K562 (cell line): ENCODE results near the gene ZNF620. TPM values are rescaled to one million over a fixed set of nuclear protein-coding genes. Genes with fewer than 3 reads are reported as not detected.

Experiments used
- ARID2 ChIP-seq: fragments of 450-650 bp; IDR thresholded peaks from 2 replicates; pipeline ENCODE4 v1.6.1; 2017; ENCODE audit warnings: antibody characterized with exemption, mild to moderate bottlenecking
- NFE2 ChIP-seq: IDR thresholded peaks from 2 replicates; pipeline ENCODE4 v1.6.1; 2014; ENCODE audit warnings: antibody characterized with exemption, low read depth
- NR1H2 ChIP-seq: sonication (generic); formaldehyde crosslinking; IDR thresholded peaks from 2 replicates; pipeline ENCODE4 v1.4.0; 2020; ENCODE audit warnings: mild to moderate bottlenecking, missing genetic modification reagents
- SIRT6 ChIP-seq: IDR thresholded peaks from one replicate; pipeline ENCODE4 v1.6.1; 2012; ENCODE audit warnings: low read depth, mild to moderate bottlenecking, control low read depth, inconsistent platforms, low read length, moderate library complexity
- ZFPM2 ChIP-seq: fragments of 250-450 bp; sonication (Bioruptor Pico); IDR thresholded peaks from 2 replicates; pipeline ENCODE4 v1.5.1; 2022; ENCODE audit warnings: mild to moderate bottlenecking
- ZNF24 ChIP-seq: fragments of 450-650 bp; IDR thresholded peaks from 2 replicates; pipeline ENCODE4 v1.6.1; 2016
- ZNF436 ChIP-seq: fragments of 250-450, 450-650 bp; sonication (Bioruptor Pico); formaldehyde crosslinking; IDR thresholded peaks from 2 replicates; pipeline ENCODE4 v1.7.0; 2020; ENCODE audit warnings: mild to moderate bottlenecking
- polyA plus RNA-seq, 8 experiments: library from polyadenylated mRNA; depleted of rRNA in 4 of 8; stranded (reverse) in 5 of 8; unstranded in 3 of 8; fragments of >200 nt; fragmentation: Nextera tagmentation in 2 of 8; fragmentation: Illumina TruSeq in 1 of 8; extraction: Ambion mirVana in 2 of 8; extraction: Trizol in 1 of 8; gene quantifications; 2 replicates each; pipeline versions ENCODE4 v1.2.1 to v1.2.3, GENCODE V29; 2011 to 2014; ENCODE audit warnings: inconsistent platforms in 1 of 8, missing spikeins in 1 of 8
- total RNA-seq, 7 experiments: library from RNA; depleted of rRNA in 6 of 7; stranded (reverse); fragments of >200 nt in 6 of 7; fragmentation: Illumina TruSeq in 2 of 7; extraction: Trizol in 2 of 7; gene quantifications; 2 replicates each; pipeline versions ENCODE4 v1.2.1 to v1.2.3, GENCODE V29; 2011 to 2021; ENCODE audit warnings: low replicate concordance in 1 of 7
- TF ChIP-seq, protein P1 (sequence below): fragments of 200-600 bp; sonication (generic); IDR thresholded peaks from one replicate; pipeline ENCODE4 v1.6.1; 2012; ENCODE audit warnings: mild to moderate bottlenecking, low read depth, low read length, inconsistent platforms
- TF ChIP-seq, protein P2 (sequence below): fragments of 250-450 bp; sonication (Bioruptor Pico); IDR thresholded peaks from 2 replicates; pipeline ENCODE4 v1.5.0; 2022; ENCODE audit warnings: mild to moderate bottlenecking
- TF ChIP-seq, protein P3 (sequence below), 2 experiments: IDR thresholded peaks; 2 replicates each; pipeline ENCODE4 v1.6.1; 2012; ENCODE audit warnings: improper control_type of control experiment in 2 of 2, low read depth in 2 of 2, low read length in 2 of 2, borderline replicate concordance in 1 of 2

Gene ZNF620
- total and polyA plus RNA-seq, 9 of the 15 experiments (the other 6 are each of a cell fraction or from before 2014, with no cell fraction given) = 1.2 to 5.5 (median 3.3) TPM

DNA sequence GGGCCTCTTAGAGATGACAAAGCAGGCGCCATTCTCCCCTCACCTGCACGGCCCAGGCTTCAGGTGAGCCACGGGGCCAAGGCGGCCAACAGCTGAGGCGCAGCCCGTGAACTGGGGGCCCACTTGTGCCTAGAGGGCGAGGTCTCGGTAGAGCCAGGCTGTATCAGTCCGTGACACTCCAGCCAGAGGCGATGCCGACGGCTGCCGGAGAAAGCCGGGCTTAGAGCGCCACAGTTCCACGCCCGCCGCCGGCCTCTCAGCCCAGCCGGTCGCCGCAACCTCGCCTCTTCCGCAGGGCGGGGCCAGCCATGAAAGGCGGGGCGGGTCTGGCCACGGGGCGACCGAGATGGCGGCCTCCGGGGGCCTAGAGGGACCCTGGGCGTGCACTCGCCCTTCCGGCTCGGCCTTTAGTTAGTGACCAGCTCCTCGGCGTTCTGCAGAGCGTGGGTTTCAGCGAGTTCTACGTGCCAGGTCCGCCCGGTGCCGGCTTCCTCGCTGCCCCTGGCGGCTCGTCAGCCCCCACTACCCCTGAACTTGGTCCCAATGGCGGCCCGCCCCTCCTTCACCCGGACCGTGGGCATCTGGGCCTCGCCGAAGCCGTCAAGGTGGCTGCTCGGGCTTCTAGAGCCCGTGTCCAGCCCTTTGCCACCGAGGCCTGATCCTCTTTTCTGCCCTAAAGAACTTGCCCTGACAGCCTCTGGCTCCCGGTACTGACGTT, 18.9 kb downstream of the ZNF620 start, which contains the start of gene ZNF621 (continued):
- TF ChIP-seq, protein P1, sequence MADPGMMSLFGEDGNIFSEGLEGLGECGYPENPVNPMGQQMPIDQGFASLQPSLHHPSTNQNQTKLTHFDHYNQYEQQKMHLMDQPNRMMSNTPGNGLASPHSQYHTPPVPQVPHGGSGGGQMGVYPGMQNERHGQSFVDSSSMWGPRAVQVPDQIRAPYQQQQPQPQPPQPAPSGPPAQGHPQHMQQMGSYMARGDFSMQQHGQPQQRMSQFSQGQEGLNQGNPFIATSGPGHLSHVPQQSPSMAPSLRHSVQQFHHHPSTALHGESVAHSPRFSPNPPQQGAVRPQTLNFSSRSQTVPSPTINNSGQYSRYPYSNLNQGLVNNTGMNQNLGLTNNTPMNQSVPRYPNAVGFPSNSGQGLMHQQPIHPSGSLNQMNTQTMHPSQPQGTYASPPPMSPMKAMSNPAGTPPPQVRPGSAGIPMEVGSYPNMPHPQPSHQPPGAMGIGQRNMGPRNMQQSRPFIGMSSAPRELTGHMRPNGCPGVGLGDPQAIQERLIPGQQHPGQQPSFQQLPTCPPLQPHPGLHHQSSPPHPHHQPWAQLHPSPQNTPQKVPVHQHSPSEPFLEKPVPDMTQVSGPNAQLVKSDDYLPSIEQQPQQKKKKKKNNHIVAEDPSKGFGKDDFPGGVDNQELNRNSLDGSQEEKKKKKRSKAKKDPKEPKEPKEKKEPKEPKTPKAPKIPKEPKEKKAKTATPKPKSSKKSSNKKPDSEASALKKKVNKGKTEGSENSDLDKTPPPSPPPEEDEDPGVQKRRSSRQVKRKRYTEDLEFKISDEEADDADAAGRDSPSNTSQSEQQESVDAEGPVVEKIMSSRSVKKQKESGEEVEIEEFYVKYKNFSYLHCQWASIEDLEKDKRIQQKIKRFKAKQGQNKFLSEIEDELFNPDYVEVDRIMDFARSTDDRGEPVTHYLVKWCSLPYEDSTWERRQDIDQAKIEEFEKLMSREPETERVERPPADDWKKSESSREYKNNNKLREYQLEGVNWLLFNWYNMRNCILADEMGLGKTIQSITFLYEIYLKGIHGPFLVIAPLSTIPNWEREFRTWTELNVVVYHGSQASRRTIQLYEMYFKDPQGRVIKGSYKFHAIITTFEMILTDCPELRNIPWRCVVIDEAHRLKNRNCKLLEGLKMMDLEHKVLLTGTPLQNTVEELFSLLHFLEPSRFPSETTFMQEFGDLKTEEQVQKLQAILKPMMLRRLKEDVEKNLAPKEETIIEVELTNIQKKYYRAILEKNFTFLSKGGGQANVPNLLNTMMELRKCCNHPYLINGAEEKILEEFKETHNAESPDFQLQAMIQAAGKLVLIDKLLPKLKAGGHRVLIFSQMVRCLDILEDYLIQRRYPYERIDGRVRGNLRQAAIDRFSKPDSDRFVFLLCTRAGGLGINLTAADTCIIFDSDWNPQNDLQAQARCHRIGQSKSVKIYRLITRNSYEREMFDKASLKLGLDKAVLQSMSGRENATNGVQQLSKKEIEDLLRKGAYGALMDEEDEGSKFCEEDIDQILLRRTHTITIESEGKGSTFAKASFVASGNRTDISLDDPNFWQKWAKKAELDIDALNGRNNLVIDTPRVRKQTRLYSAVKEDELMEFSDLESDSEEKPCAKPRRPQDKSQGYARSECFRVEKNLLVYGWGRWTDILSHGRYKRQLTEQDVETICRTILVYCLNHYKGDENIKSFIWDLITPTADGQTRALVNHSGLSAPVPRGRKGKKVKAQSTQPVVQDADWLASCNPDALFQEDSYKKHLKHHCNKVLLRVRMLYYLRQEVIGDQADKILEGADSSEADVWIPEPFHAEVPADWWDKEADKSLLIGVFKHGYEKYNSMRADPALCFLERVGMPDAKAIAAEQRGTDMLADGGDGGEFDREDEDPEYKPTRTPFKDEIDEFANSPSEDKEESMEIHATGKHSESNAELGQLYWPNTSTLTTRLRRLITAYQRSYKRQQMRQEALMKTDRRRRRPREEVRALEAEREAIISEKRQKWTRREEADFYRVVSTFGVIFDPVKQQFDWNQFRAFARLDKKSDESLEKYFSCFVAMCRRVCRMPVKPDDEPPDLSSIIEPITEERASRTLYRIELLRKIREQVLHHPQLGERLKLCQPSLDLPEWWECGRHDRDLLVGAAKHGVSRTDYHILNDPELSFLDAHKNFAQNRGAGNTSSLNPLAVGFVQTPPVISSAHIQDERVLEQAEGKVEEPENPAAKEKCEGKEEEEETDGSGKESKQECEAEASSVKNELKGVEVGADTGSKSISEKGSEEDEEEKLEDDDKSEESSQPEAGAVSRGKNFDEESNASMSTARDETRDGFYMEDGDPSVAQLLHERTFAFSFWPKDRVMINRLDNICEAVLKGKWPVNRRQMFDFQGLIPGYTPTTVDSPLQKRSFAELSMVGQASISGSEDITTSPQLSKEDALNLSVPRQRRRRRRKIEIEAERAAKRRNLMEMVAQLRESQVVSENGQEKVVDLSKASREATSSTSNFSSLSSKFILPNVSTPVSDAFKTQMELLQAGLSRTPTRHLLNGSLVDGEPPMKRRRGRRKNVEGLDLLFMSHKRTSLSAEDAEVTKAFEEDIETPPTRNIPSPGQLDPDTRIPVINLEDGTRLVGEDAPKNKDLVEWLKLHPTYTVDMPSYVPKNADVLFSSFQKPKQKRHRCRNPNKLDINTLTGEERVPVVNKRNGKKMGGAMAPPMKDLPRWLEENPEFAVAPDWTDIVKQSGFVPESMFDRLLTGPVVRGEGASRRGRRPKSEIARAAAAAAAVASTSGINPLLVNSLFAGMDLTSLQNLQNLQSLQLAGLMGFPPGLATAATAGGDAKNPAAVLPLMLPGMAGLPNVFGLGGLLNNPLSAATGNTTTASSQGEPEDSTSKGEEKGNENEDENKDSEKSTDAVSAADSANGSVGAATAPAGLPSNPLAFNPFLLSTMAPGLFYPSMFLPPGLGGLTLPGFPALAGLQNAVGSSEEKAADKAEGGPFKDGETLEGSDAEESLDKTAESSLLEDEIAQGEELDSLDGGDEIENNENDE = no peak
- 0 out of 2 replicates have a peak, but pooled peaks have one; percentile 51 for TF ChIP-seq ZNF24
- no peak for TF ChIP-seq ARID2
- TF ChIP-seq ZFPM2 (CRISPR knock-in tag) = no peak
- no peak for TF ChIP-seq ZNF436
- 0 out of 2 replicates have a peak, but pooled peaks have one; percentile 1 for TF ChIP-seq NFE2
- TF ChIP-seq, protein P2, sequence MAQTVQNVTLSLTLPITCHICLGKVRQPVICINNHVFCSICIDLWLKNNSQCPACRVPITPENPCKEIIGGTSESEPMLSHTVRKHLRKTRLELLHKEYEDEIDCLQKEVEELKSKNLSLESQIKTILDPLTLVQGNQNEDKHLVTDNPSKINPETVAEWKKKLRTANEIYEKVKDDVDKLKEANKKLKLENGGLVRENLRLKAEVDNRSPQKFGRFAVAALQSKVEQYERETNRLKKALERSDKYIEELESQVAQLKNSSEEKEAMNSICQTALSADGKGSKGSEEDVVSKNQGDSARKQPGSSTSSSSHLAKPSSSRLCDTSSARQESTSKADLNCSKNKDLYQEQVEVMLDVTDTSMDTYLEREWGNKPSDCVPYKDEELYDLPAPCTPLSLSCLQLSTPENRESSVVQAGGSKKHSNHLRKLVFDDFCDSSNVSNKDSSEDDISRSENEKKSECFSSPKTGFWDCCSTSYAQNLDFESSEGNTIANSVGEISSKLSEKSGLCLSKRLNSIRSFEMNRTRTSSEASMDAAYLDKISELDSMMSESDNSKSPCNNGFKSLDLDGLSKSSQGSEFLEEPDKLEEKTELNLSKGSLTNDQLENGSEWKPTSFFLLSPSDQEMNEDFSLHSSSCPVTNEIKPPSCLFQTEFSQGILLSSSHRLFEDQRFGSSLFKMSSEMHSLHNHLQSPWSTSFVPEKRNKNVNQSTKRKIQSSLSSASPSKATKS (CRISPR knock-in tag) = no peak
- TF ChIP-seq NR1H2 (CRISPR knock-in tag) = peak; percentile 84; the same call in 1 of the 2 replicates
- TF ChIP-seq, protein P3, sequence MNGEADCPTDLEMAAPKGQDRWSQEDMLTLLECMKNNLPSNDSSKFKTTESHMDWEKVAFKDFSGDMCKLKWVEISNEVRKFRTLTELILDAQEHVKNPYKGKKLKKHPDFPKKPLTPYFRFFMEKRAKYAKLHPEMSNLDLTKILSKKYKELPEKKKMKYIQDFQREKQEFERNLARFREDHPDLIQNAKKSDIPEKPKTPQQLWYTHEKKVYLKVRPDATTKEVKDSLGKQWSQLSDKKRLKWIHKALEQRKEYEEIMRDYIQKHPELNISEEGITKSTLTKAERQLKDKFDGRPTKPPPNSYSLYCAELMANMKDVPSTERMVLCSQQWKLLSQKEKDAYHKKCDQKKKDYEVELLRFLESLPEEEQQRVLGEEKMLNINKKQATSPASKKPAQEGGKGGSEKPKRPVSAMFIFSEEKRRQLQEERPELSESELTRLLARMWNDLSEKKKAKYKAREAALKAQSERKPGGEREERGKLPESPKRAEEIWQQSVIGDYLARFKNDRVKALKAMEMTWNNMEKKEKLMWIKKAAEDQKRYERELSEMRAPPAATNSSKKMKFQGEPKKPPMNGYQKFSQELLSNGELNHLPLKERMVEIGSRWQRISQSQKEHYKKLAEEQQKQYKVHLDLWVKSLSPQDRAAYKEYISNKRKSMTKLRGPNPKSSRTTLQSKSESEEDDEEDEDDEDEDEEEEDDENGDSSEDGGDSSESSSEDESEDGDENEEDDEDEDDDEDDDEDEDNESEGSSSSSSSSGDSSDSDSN (IDR thresholded peaks at IDR 0.05; ENCODE audit: borderline replicate concordance in 1 of 2, low read depth in 2 of 2, low read length in 2 of 2) = peak; percentile 61 to 91; a peak in 2 of 4 replicates
- TF ChIP-seq SIRT6 = no peak
